ENCODE measurements around the gene PDIK1L.

DNA sequence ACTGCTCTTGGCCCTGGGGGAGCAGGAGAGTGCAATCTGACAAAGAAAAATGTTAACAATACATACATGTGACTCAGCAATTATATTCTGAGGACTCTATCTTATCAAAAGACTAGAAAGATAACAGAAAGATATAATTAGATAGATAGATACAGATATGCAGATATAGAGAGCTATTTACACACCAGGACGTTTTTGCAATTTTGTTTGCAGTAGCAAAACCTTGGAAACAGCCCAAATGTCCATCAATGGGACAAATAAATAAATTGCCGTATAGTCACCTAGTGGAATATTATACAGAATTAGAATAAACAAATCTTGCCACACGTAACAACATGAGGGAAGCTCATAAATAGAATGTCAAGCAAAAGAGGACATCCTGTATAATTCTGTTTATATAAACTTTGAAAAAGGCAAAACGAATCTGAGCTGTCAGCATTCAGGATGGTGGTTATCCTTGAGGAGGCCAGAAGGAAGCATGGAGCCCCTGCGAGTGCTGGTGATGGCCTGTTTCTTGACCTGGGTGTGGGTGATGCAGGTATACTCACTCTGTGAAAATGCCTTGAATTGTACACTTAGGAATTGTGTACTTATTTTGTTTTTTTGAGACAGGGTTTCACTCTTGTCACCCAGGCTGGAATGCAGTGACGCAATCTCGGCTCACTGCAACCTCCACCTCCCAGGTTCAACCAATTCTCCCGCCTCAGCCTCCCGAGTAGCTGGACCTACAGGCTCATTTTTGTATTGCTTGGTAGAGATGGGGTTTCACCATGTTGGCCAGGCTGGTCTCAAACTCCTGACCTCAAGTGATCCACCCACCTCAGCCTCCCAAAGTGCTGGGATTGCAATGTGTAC lies 31.4 kb upstream of the PDIK1L start:
- TF ChIP-seq, protein P1, sequence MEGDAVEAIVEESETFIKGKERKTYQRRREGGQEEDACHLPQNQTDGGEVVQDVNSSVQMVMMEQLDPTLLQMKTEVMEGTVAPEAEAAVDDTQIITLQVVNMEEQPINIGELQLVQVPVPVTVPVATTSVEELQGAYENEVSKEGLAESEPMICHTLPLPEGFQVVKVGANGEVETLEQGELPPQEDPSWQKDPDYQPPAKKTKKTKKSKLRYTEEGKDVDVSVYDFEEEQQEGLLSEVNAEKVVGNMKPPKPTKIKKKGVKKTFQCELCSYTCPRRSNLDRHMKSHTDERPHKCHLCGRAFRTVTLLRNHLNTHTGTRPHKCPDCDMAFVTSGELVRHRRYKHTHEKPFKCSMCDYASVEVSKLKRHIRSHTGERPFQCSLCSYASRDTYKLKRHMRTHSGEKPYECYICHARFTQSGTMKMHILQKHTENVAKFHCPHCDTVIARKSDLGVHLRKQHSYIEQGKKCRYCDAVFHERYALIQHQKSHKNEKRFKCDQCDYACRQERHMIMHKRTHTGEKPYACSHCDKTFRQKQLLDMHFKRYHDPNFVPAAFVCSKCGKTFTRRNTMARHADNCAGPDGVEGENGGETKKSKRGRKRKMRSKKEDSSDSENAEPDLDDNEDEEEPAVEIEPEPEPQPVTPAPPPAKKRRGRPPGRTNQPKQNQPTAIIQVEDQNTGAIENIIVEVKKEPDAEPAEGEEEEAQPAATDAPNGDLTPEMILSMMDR (conservative IDR thresholded peaks at IDR 0.05; ENCODE audit: low read length) = no peak
- no peak for TF ChIP-seq EZH2phosphoT487 (IDR thresholded peaks at IDR 0.05; ENCODE audit: borderline replicate concordance, low read depth, low read length)

All from OCI-LY7 (cell line).